IMR-90 (cell line): Measurements from ENCODE around the gene TTC39C. TPM values are rescaled to one million over a fixed set of nuclear protein-coding genes. Genes with fewer than 3 reads are reported as not detected.

ENCODE experiments used
- ATAC-seq: fragments of 200-7000 bp; cut with Tn5 transposase; 2 replicates; pipeline ENCODE4 v1.9.1; 2020; ENCODE audit warnings: low read depth, mild to moderate bottlenecking, moderate library complexity
- BruUV-seq: library from RNA; stranded (reverse); fragments of 400-500 nt; replicated peaks from 2 replicates; lab custom pipeline; 2021; lab: Mats Ljungman, UMichigan
- CTCF ChIA-PET: fragments of 300-600 bp; formaldehyde crosslinking; extraction: SDS; loops from one replicate; lab custom pipeline; 2021; ENCODE audit warnings: antibody characterized with exemption; lab: Yijun Ruan, JAX
- POLR2A ChIA-PET: fragments of 300-600 bp; sonication (Branson Sonifier 250); formaldehyde crosslinking; loops from one replicate; lab custom pipeline; 2022; ENCODE audit warnings: antibody characterized with exemption; ENCODE audit not compliant: unreplicated experiment; lab: Charles Lee
- DNase-seq: peaks from one replicate; pipeline ENCODE4 v3.0.0; 2013
- H2AFZ ChIP-seq: replicated peaks from 2 replicates; pipeline ENCODE3; 2013; ENCODE audit warnings: low read length, mild to moderate bottlenecking; ENCODE audit not compliant: poor library complexity
- H2AK5ac ChIP-seq: 2 replicates; pipeline ENCODE4 v1.6.1; 2013; ENCODE audit warnings: low read depth, low read length, inconsistent platforms
- H2AK9ac ChIP-seq: replicated peaks from 2 replicates; pipeline ENCODE3; 2013; ENCODE audit warnings: mild to moderate bottlenecking, low read depth, low read length, moderate library complexity; ENCODE audit not compliant: poor library complexity
- H2BK120ac ChIP-seq: 2 replicates; pipeline ENCODE4 v1.6.1; 2013; ENCODE audit warnings: low read depth, low read length, inconsistent platforms
- H2BK15ac ChIP-seq: 3 replicates; pipeline ENCODE4 v1.6.1; 2013; ENCODE audit warnings: low read depth, low read length, inconsistent platforms
- H2BK20ac ChIP-seq: 2 replicates; pipeline ENCODE4 v1.6.1; 2013; ENCODE audit warnings: low read depth, mild to moderate bottlenecking, inconsistent platforms, low read length, moderate library complexity
- H2BK5ac ChIP-seq: 2 replicates; pipeline ENCODE4 v1.6.1; 2013; ENCODE audit warnings: mild to moderate bottlenecking, low read depth, low read length, inconsistent platforms; ENCODE audit not compliant: poor library complexity, severe bottlenecking
- H3K14ac ChIP-seq: replicated peaks from 2 replicates; pipeline ENCODE4 v1.6.1; 2013; ENCODE audit warnings: low read depth, low read length, inconsistent platforms
- H3K18ac ChIP-seq: 2 replicates; pipeline ENCODE4 v1.6.1; 2013; ENCODE audit warnings: low read depth, low read length, control low read depth
- H3K23ac ChIP-seq: 2 replicates; pipeline ENCODE4 v1.6.1; 2013; ENCODE audit warnings: low read depth, low read length, inconsistent platforms
- H3K27ac ChIP-seq: 2 replicates; pipeline ENCODE4 v1.5.1; 2013; ENCODE audit warnings: mild to moderate bottlenecking, control low read depth, low read length; ENCODE audit not compliant: insufficient read depth
- H3K27me3 ChIP-seq: 2 replicates; pipeline ENCODE4 v1.6.1; 2013; ENCODE audit warnings: low read length; ENCODE audit not compliant: control insufficient read depth, insufficient read depth
- H3K36me3 ChIP-seq: 2 replicates; pipeline ENCODE4 v1.6.1; 2013; ENCODE audit warnings: low read length, mixed read lengths; ENCODE audit not compliant: control insufficient read depth, insufficient read depth
- H3K4ac ChIP-seq: 2 replicates; pipeline ENCODE4 v1.6.1; 2013; ENCODE audit warnings: low read depth, low read length, inconsistent platforms
- H3K4me1 ChIP-seq: 2 replicates; pipeline ENCODE4 v1.6.1; 2013; ENCODE audit warnings: low read length, mixed read lengths; ENCODE audit not compliant: control insufficient read depth, insufficient read depth
- H3K4me2 ChIP-seq: 2 replicates; pipeline ENCODE4 v1.6.1; 2013; ENCODE audit warnings: low read depth, mild to moderate bottlenecking, control low read depth, low read length, moderate library complexity
- H3K4me3 ChIP-seq: 2 replicates; pipeline ENCODE4 v1.5.1; 2013; ENCODE audit warnings: low read depth, mild to moderate bottlenecking, control low read depth, low read length, moderate library complexity; ENCODE audit not compliant: insufficient read depth
- H3K56ac ChIP-seq: 2 replicates; pipeline ENCODE4 v1.6.1; 2013; ENCODE audit warnings: low read length, inconsistent platforms; ENCODE audit not compliant: insufficient read depth; ENCODE audit errors: extremely low read depth
- H3K79me1 ChIP-seq, 2 experiments: 2 replicates each; pipeline ENCODE4 v1.6.1; 2013; ENCODE audit warnings: low read length in 2 of 2, inconsistent platforms in 1 of 2, low read depth in 1 of 2
- H3K9ac ChIP-seq: 2 replicates; pipeline ENCODE4 v1.6.1; 2013; ENCODE audit warnings: low read depth, low read length, control low read depth
- H3K9me1 ChIP-seq: 2 replicates; pipeline ENCODE4 v1.6.1; 2013; ENCODE audit warnings: low read length, inconsistent platforms; ENCODE audit not compliant: insufficient read depth
- H3K9me3 ChIP-seq: 2 replicates; pipeline ENCODE4 v1.6.1; 2013; ENCODE audit warnings: low read length; ENCODE audit not compliant: control insufficient read depth, insufficient read depth
- H4K20me1 ChIP-seq: 2 replicates; pipeline ENCODE4 v1.6.1; 2013; ENCODE audit warnings: low read length, inconsistent platforms; ENCODE audit not compliant: insufficient read depth
- H4K5ac ChIP-seq: 2 replicates; pipeline ENCODE4 v1.6.1; 2013; ENCODE audit warnings: mild to moderate bottlenecking, low read depth, low read length, control low read depth
- H4K8ac ChIP-seq, 2 experiments: 2 replicates each; pipeline ENCODE4 v1.6.1; 2013; ENCODE audit warnings: low read depth in 2 of 2, low read length in 2 of 2, control low read depth in 1 of 2, inconsistent platforms in 1 of 2
- H4K91ac ChIP-seq: 2 replicates; pipeline ENCODE4 v1.6.1; 2013; ENCODE audit warnings: low read depth, low read length, inconsistent platforms; ENCODE audit not compliant: insufficient read depth
- BHLHE40 ChIP-seq: fragments of 150-350 bp; IDR thresholded peaks from 2 replicates; pipeline ENCODE4 v1.6.1; 2016; ENCODE audit warnings: mild to moderate bottlenecking, low read depth, low read length
- CHD1 ChIP-seq: IDR thresholded peaks from 2 replicates; pipeline ENCODE4 v1.6.1; 2012; ENCODE audit warnings: low read depth, low read length, improper control_type of control experiment
- FOS ChIP-seq: fragments of 150-350 bp; IDR thresholded peaks from 2 replicates; pipeline ENCODE4 v1.6.1; 2016; ENCODE audit warnings: low read depth, low read length
- POLR2A ChIP-seq: IDR thresholded peaks from 2 replicates; pipeline ENCODE4 v1.6.1; 2012; ENCODE audit warnings: mild to moderate bottlenecking, low read depth, low read length
- RAD21 ChIP-seq: IDR thresholded peaks from 2 replicates; pipeline ENCODE4 v1.6.1; 2012; ENCODE audit warnings: low read length, improper control_type of control experiment
- RCOR1 ChIP-seq: IDR thresholded peaks from 2 replicates; pipeline ENCODE4 v1.6.1; 2012; ENCODE audit warnings: mild to moderate bottlenecking, low read length, improper control_type of control experiment; ENCODE audit not compliant: insufficient replicate concordance
- USF2 ChIP-seq: fragments of 150-350 bp; IDR thresholded peaks from 2 replicates; pipeline ENCODE4 v1.6.1; 2017; ENCODE audit warnings: mild to moderate bottlenecking, antibody characterized with exemption, low read length, low read depth
- WGBS, 2 experiments: methylation state at CpG; one replicate each; pipeline versions ENCODE4 v1.1.5 to v1.1.7; 2013; ENCODE audit warnings: missing lambda C conversion rate in 2 of 2; ENCODE audit not compliant: insufficient read length in 1 of 2; ENCODE audit errors: extremely low coverage in 2 of 2; 5-methylcytosine and 5-hydroxymethylcytosine counted together
- dilution Hi-C: fragments of 300-500 bp; cut with HindIII; formaldehyde crosslinking; loops from one replicate; pipeline ENCODE4 v1.14.3; 2018; ENCODE audit warnings: low sequenced_read_pairs; ENCODE audit not compliant: unreplicated experiment
- in situ Hi-C: fragments of 300-500 bp; cut with MboI; formaldehyde crosslinking; loops from 3 replicates; pipeline ENCODE4 v1.14.3; 2019; ENCODE audit warnings: low sequenced_read_pairs, inconsistent platforms, mixed read lengths
- intact Hi-C: fragments of 100-400 bp; cut with micrococcal nuclease; formaldehyde crosslinking; loops from 2 replicates; pipeline ENCODE4 v1.10.0; 2022
- polyA plus RNA-seq, 3 experiments: library from polyadenylated mRNA; depleted of rRNA; stranded (reverse); fragments of >200 nt; gene quantifications; 2 replicates each; pipeline ENCODE4 v1.2.3, GENCODE V29; 2012; ENCODE audit warnings: low replicate concordance in 1 of 3
- total RNA-seq: library from RNA; depleted of rRNA; stranded (reverse); fragments of >200 nt; gene quantifications from 2 replicates; pipeline ENCODE4 v1.2.3, GENCODE V29; 2012
- TF ChIP-seq, protein P1 (sequence below): conservative IDR thresholded peaks from 2 replicates; pipeline ENCODE4 v1.5.1; 2012; ENCODE audit warnings: mild to moderate bottlenecking, low read depth, low read length, improper control_type of control experiment

The TTC39C gene
- total and polyA plus RNA-seq, 2 of the 4 experiments (the other 2 are of a cell fraction): 8.0 to 20.8 TPM

DNA sequence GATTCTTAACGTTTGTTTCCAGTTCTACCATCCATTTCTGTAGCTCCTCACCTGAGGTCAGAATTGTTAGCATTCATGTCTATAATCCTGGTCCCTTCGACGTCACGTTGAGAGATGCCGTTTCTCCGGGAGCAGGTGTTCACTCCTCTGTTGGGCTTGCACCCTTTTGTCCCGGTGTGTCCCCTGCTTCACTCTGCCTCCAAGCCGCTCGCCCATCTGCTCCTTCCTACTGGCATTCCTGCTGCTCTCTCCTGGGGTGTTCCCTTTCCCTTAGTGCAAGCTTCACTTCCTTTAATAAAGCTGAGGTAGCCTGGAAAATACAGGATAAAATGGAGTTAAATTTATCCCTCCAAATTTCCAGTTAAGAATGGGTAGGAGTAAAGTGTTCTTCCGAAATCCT, 62.4 kb downstream of the TTC39C start (continued):
- no peak for TF ChIP-seq RAD21
- TF ChIP-seq, protein P1, sequence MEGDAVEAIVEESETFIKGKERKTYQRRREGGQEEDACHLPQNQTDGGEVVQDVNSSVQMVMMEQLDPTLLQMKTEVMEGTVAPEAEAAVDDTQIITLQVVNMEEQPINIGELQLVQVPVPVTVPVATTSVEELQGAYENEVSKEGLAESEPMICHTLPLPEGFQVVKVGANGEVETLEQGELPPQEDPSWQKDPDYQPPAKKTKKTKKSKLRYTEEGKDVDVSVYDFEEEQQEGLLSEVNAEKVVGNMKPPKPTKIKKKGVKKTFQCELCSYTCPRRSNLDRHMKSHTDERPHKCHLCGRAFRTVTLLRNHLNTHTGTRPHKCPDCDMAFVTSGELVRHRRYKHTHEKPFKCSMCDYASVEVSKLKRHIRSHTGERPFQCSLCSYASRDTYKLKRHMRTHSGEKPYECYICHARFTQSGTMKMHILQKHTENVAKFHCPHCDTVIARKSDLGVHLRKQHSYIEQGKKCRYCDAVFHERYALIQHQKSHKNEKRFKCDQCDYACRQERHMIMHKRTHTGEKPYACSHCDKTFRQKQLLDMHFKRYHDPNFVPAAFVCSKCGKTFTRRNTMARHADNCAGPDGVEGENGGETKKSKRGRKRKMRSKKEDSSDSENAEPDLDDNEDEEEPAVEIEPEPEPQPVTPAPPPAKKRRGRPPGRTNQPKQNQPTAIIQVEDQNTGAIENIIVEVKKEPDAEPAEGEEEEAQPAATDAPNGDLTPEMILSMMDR: no peak
- TF ChIP-seq BHLHE40: no peak

DNA sequence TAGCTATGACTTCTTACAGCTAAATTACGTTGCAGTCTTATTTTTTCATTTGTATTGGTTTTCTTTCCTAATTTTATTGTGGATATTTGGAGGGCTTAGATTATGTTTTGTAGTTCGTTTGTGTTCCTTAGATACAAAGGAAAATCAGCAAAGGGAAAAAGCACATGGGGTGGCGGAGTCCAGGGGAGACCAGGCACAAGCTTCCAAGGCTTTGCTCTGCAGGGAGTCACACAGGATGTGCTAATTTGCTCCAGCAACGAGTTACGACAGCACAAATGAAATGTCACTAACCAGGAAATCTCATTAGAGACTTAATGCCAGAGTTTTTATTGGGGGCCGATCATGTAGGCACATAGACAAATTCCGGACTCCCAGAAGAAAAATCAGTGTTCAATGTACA, 63.8 kb downstream of the TTC39C start:
- no peak overlapping the region for H2BK20ac ChIP-seq
- no TSS peak for BruUV-seq
- no peak overlapping the region for H3K4me3 ChIP-seq
- no peak overlapping the region for H4K91ac ChIP-seq
- H4K20me1 ChIP-seq: peaks cover 9% of the 10 kb centered on the region; the same call in 1 of the 2 replicates
- H3K4me1 ChIP-seq: peaks cover 4% of the 10 kb centered on the region
- no peak for DNase-seq
- H3K23ac ChIP-seq: no peak overlapping the region
- intact Hi-C loops: loop anchor here (5.0 kb wide), 1 partner anchor 161 kb away; no protein-coding TSS in a partner anchor
- peaks cover 0 to 4% of the 10 kb centered on the region in 2 experiments; a peak in 1 of 4 replicates for H3K79me1 ChIP-seq
- no peak overlapping the region for H4K5ac ChIP-seq
- no peak for TF ChIP-seq POLR2A
- TF ChIP-seq USF2: no peak
- TF ChIP-seq, protein P1: no peak
- no peak for TF ChIP-seq RCOR1
- no peak for TF ChIP-seq RAD21
- TF ChIP-seq BHLHE40: no peak
- TF ChIP-seq CHD1: no peak
- TF ChIP-seq FOS: no peak
- no peak overlapping the region for H2BK120ac ChIP-seq
- dilution Hi-C loops: no loop called here
- ChIA-PET POLR2A (no interaction called here), CTCF (no interaction called here)
- no peak overlapping the region for H3K4ac ChIP-seq
- H3K9me1 ChIP-seq: peaks cover 8% of the 10 kb centered on the region; the same call in 1 of the 2 replicates
- H2AK9ac ChIP-seq: no peak overlapping the region
- H2BK15ac ChIP-seq: no peak overlapping the region
- no peak overlapping the region for H3K14ac ChIP-seq
- in situ Hi-C loops: no loop called here
- H3K18ac ChIP-seq: no peak overlapping the region
- H3K27me3 ChIP-seq: no peaks in the 10 kb centered on the region
- no peak for ATAC-seq
- no peak overlapping the region for H2BK5ac ChIP-seq
- H2AK5ac ChIP-seq: no peak overlapping the region
- WGBS, 2 experiments: 74% methylated on average over 4 of the region's 7 CpGs; no CpG with 5 or more reads in 1 of the 2 experiments
- no peak overlapping the region for H3K56ac ChIP-seq
- no peak overlapping the region for H3K27ac ChIP-seq
- peaks cover 11% of the 10 kb centered on the region for H3K36me3 ChIP-seq
- no peak overlapping the region for H3K9ac ChIP-seq
- no peak overlapping the region for H2AFZ ChIP-seq
- H3K9me3 ChIP-seq: no peaks in the 10 kb centered on the region
- H3K4me2 ChIP-seq: no peak overlapping the region
- H4K8ac ChIP-seq: no peak overlapping the region
